HL-60 (cell line): ENCODE data around the gene CDR2L.

Experiments used
- POLR2AphosphoS5 ChIP-seq: IDR thresholded peaks from 2 replicates; pipeline ENCODE4 v1.6.1; 2012; ENCODE audit warnings: low read depth
- TF ChIP-seq, protein P1 (sequence below): IDR thresholded peaks from one replicate; pipeline ENCODE4 v1.5.1; 2011; ENCODE audit warnings: low read length, control low read depth, inconsistent platforms; ENCODE audit not compliant: insufficient read depth
- TF ChIP-seq, protein P2 (sequence below): IDR thresholded peaks from 2 replicates; pipeline ENCODE4 v1.6.1; 2012; ENCODE audit warnings: low read depth; ENCODE audit not compliant: insufficient replicate concordance

DNA sequence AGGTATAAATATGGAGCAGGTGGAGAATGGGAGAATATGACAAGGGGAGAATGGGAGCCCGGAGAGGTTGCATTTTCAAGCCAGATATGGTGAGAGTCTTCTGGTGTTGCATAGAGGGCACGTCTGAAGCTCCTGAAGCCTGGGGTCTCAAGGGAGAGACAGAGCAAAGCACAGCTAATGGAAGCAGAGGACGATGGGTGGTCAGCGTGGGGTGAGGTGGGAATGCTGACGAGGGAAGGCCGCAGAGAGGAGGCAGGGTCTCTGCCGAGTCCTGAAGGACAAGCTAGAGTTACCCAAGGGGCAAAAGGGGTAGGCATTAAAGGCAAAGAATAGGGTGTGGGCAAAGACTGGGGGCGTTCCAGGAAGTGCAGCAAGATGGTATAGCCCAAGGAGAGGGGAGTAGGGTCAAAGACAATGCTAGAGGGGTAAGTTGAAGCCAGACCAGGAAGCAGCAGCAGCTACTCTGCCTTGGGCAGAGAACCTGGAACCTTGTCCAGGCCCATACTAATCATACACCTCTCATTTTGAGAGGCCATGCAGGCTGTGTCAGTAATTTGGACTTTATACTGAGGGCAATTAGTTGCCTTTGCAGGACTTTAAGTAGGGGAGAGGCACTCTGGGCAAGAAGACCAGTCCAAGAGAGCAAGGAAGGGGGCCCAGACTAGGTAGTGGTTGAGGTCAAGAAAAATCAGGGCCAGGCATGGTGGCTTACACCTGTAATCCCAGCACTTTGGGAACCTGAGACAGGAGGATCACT lies 49.1 kb upstream of the CDR2L start:
- TF ChIP-seq POLR2AphosphoS5 = no peak
- TF ChIP-seq, protein P1, sequence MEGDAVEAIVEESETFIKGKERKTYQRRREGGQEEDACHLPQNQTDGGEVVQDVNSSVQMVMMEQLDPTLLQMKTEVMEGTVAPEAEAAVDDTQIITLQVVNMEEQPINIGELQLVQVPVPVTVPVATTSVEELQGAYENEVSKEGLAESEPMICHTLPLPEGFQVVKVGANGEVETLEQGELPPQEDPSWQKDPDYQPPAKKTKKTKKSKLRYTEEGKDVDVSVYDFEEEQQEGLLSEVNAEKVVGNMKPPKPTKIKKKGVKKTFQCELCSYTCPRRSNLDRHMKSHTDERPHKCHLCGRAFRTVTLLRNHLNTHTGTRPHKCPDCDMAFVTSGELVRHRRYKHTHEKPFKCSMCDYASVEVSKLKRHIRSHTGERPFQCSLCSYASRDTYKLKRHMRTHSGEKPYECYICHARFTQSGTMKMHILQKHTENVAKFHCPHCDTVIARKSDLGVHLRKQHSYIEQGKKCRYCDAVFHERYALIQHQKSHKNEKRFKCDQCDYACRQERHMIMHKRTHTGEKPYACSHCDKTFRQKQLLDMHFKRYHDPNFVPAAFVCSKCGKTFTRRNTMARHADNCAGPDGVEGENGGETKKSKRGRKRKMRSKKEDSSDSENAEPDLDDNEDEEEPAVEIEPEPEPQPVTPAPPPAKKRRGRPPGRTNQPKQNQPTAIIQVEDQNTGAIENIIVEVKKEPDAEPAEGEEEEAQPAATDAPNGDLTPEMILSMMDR = no peak
- TF ChIP-seq, protein P2, sequence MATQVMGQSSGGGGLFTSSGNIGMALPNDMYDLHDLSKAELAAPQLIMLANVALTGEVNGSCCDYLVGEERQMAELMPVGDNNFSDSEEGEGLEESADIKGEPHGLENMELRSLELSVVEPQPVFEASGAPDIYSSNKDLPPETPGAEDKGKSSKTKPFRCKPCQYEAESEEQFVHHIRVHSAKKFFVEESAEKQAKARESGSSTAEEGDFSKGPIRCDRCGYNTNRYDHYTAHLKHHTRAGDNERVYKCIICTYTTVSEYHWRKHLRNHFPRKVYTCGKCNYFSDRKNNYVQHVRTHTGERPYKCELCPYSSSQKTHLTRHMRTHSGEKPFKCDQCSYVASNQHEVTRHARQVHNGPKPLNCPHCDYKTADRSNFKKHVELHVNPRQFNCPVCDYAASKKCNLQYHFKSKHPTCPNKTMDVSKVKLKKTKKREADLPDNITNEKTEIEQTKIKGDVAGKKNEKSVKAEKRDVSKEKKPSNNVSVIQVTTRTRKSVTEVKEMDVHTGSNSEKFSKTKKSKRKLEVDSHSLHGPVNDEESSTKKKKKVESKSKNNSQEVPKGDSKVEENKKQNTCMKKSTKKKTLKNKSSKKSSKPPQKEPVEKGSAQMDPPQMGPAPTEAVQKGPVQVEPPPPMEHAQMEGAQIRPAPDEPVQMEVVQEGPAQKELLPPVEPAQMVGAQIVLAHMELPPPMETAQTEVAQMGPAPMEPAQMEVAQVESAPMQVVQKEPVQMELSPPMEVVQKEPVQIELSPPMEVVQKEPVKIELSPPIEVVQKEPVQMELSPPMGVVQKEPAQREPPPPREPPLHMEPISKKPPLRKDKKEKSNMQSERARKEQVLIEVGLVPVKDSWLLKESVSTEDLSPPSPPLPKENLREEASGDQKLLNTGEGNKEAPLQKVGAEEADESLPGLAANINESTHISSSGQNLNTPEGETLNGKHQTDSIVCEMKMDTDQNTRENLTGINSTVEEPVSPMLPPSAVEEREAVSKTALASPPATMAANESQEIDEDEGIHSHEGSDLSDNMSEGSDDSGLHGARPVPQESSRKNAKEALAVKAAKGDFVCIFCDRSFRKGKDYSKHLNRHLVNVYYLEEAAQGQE = no peak
